ENCODE results near the gene PDLIM7.

- TF ChIP-seq EP300 (IDR thresholded peaks at IDR 0.05; ENCODE audit: borderline replicate concordance): no peak
- TF ChIP-seq RAD21 (IDR thresholded peaks at IDR 0.05; ENCODE audit: low read depth): no peak
- TF ChIP-seq TAF1 (IDR thresholded peaks at IDR 0.05; ENCODE audit: low read depth): no peak
- TF ChIP-seq REST (IDR thresholded peaks at IDR 0.05; ENCODE audit: low read depth): no peak
- TF ChIP-seq, protein P1, sequence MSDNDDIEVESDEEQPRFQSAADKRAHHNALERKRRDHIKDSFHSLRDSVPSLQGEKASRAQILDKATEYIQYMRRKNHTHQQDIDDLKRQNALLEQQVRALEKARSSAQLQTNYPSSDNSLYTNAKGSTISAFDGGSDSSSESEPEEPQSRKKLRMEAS (IDR thresholded peaks at IDR 0.05): no peak
- no peak for TF ChIP-seq FOXM1 (IDR thresholded peaks at IDR 0.05; ENCODE audit: borderline replicate concordance, low read depth)
- TF ChIP-seq, protein P2, sequence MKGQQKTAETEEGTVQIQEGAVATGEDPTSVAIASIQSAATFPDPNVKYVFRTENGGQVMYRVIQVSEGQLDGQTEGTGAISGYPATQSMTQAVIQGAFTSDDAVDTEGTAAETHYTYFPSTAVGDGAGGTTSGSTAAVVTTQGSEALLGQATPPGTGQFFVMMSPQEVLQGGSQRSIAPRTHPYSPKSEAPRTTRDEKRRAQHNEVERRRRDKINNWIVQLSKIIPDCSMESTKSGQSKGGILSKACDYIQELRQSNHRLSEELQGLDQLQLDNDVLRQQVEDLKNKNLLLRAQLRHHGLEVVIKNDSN (IDR thresholded peaks at IDR 0.05): no peak
- no peak for TF ChIP-seq YY1 (IDR thresholded peaks at IDR 0.05; ENCODE audit: low read depth)
- no peak for TF ChIP-seq TEAD4 (IDR thresholded peaks at IDR 0.05)
- no peak for TF ChIP-seq EGR1 (IDR thresholded peaks at IDR 0.05)
- no peak for TF ChIP-seq CEBPB (IDR thresholded peaks at IDR 0.05)
- no peak for TF ChIP-seq CREB1 (IDR thresholded peaks at IDR 0.05; ENCODE audit: low read depth)
Measured at GRCh38 chr5:177520271-177520670, 22.9 kb upstream of the PDLIM7 start.
